Caco-2 (cell line): ENCODE measurements around the gene TASL. TPM values are rescaled to one million over a fixed set of nuclear protein-coding genes. Genes with fewer than 3 reads are reported as not detected.

ENCODE experiments used
- BruUV-seq: library from RNA; stranded (reverse); fragments of 400-500 nt; replicated peaks from 2 replicates; lab custom pipeline; 2021; lab: Mats Ljungman, UMichigan
- CTCF ChIA-PET: fragments of 300-600 bp; sonication (Branson Sonifier 250); formaldehyde crosslinking; loops from one replicate; lab custom pipeline; 2022; ENCODE audit warnings: antibody characterized with exemption; lab: Charles Lee
- POLR2A ChIA-PET: fragments of 300-600 bp; sonication (Branson Sonifier 250); formaldehyde crosslinking; loops from one replicate; lab custom pipeline; 2022; ENCODE audit warnings: antibody characterized with exemption; lab: Charles Lee
- DNase-seq, 2 experiments: peaks; one replicate each; pipeline versions ENCODE4 v3.0.0 to v3.0.0-alpha.2; 2020 to 2022
- H3K27me3 ChIP-seq: replicated peaks from 2 replicates; pipeline ENCODE4 v1.6.0; 2011; ENCODE audit warnings: low read length; ENCODE audit not compliant: control insufficient read depth, insufficient read depth
- H3K36me3 ChIP-seq: 2 replicates; pipeline ENCODE4 v1.5.1; 2011; ENCODE audit warnings: low read length; ENCODE audit not compliant: control insufficient read depth, insufficient read depth
- H3K4me1 ChIP-seq: fragments of 250-450 bp; sonication (Bioruptor Pico); 2 replicates; pipeline ENCODE4 v1.5.1; 2020; ENCODE audit warnings: mild to moderate bottlenecking
- H3K4me3 ChIP-seq: 2 replicates; pipeline ENCODE4 v1.5.1; 2011; ENCODE audit warnings: low read depth, mild to moderate bottlenecking, control low read depth, low read length
- H3K9me3 ChIP-seq: fragments of 250-450 bp; sonication (Bioruptor Pico); 2 replicates; pipeline ENCODE4 v1.5.1; 2020; ENCODE audit warnings: mild to moderate bottlenecking, moderate library complexity
- H3K27ac Mint-ChIP-seq: one replicate; pipeline ENCODE4 v1.8.0; 2022; ENCODE audit warnings: mixed read lengths; ENCODE audit not compliant: unreplicated experiment
- H3K27me3 Mint-ChIP-seq: one replicate; pipeline ENCODE4 v1.8.0; 2022; ENCODE audit warnings: mixed read lengths; ENCODE audit not compliant: insufficient read depth, unreplicated experiment
- H3K36me3 Mint-ChIP-seq: one replicate; pipeline ENCODE4 v1.8.0; 2022; ENCODE audit warnings: mild to moderate bottlenecking, mixed read lengths; ENCODE audit not compliant: insufficient read depth, unreplicated experiment
- H3K4me1 Mint-ChIP-seq: one replicate; pipeline ENCODE4 v1.8.0; 2022; ENCODE audit warnings: low read depth, mixed read lengths; ENCODE audit not compliant: unreplicated experiment
- H3K4me3 Mint-ChIP-seq: one replicate; pipeline ENCODE4 v1.8.0; 2022; ENCODE audit warnings: mild to moderate bottlenecking, moderate library complexity, mixed read lengths; ENCODE audit not compliant: unreplicated experiment
- H3K9me3 Mint-ChIP-seq: one replicate; pipeline ENCODE4 v1.8.0; 2022; ENCODE audit warnings: mixed read lengths; ENCODE audit not compliant: unreplicated experiment
- intact Hi-C: fragments of 100-400 bp; cut with micrococcal nuclease; formaldehyde crosslinking; loops from one replicate; pipeline ENCODE4 v1.10.0; 2022; ENCODE audit not compliant: unreplicated experiment
- total RNA-seq: library from RNA; stranded (reverse); gene quantifications from 2 replicates; pipeline ENCODE4 v1.2.3, GENCODE V29; 2022
- TF ChIP-seq, protein P1 (sequence below), 2 experiments: fragments of 200-600 bp in 1 of 2; IDR thresholded peaks; 1 replicate in 1 of 2; 2 replicates in 1 of 2; pipeline versions ENCODE4 v1.5.1 to v1.8.0; 2011 to 2022; ENCODE audit warnings: antibody characterized with exemption in 1 of 2, control low read depth in 1 of 2, inconsistent platforms in 1 of 2, low read depth in 1 of 2, low read length in 1 of 2, mild to moderate bottlenecking in 1 of 2, moderate library complexity in 1 of 2; ENCODE audit not compliant: insufficient read depth in 1 of 2, severe bottlenecking in 1 of 2, unreplicated experiment in 1 of 2

TASL gene
- total RNA-seq, 1 experiment from 2014 or later: not detected

DNA sequence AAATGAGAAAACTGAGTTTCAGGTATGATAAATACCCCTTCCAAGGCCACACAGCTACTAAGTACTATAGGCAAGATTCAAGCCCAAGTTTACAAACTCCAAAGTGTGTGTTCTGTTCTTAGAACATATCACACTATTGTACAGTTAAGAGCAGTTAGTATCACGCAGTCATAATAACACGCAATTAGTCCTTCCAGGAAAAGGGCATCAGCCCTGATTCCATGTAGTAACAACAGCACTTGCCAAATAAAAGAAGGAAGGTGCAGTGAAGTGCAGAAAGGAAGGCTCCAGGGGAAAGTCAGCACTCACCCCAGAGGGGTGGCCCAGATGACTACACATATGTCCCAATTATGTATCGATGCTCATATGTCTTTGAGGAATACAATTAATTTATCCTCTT lies 4.4 kb downstream of the TASL start:
- DNase-seq: no peak
- Mint-ChIP-seq H3K4me1 (no peaks in the 10 kb centered on the region), H3K27me3 (no peaks in the 10 kb centered on the region), H3K9me3 (no peaks in the 10 kb centered on the region), H3K27ac (no peak overlapping the region), H3K36me3 (peaks cover 6% of the 10 kb centered on the region), H3K4me3 (no peak overlapping the region)
- no peak overlapping the region for H3K4me3 ChIP-seq
- H3K36me3 ChIP-seq: no peaks in the 10 kb centered on the region
- BruUV-seq: no TSS peak
- H3K4me1 ChIP-seq: no peaks in the 10 kb centered on the region
- POLR2A ChIA-PET: no interaction called here
- no peaks in the 10 kb centered on the region for H3K9me3 ChIP-seq
- intact Hi-C loops: no loop called here
- CTCF ChIA-PET: no interaction called here
- H3K27me3 ChIP-seq: no peaks in the 10 kb centered on the region
- TF ChIP-seq, protein P1, sequence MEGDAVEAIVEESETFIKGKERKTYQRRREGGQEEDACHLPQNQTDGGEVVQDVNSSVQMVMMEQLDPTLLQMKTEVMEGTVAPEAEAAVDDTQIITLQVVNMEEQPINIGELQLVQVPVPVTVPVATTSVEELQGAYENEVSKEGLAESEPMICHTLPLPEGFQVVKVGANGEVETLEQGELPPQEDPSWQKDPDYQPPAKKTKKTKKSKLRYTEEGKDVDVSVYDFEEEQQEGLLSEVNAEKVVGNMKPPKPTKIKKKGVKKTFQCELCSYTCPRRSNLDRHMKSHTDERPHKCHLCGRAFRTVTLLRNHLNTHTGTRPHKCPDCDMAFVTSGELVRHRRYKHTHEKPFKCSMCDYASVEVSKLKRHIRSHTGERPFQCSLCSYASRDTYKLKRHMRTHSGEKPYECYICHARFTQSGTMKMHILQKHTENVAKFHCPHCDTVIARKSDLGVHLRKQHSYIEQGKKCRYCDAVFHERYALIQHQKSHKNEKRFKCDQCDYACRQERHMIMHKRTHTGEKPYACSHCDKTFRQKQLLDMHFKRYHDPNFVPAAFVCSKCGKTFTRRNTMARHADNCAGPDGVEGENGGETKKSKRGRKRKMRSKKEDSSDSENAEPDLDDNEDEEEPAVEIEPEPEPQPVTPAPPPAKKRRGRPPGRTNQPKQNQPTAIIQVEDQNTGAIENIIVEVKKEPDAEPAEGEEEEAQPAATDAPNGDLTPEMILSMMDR (IDR thresholded peaks at IDR 0.05; ENCODE audit: insufficient read depth in 1 of 2, low read depth in 1 of 2, low read length in 1 of 2, severe bottlenecking in 1 of 2, unreplicated experiment in 1 of 2): no peak

DNA sequence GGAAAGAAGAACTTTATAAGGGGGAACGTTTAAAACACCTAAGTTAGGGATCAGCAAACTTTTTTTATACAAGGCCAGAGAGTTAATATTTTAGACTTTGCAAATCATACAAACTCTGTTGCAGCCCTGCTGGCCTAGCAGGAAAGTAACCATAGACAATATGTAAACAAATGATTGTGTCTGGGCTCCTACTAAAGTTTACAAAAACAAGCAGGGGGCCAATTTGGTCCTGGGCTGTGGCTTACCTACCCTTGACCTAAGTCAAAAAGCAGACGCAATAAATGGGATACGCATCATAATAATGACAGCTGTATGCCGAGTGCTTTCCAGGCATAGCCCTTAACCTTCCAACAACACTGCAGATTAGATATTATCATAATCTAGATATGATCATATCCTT lies 4.9 kb downstream of the TASL start:
- H3K27ac Mint-ChIP-seq: no peak overlapping the region
- no TSS peak for BruUV-seq
- Histone ChIP-seq H3K9me3 (no peaks in the 10 kb centered on the region), H3K27me3 (no peaks in the 10 kb centered on the region), H3K4me3 (no peak overlapping the region), H3K4me1 (no peaks in the 10 kb centered on the region), H3K36me3 (no peaks in the 10 kb centered on the region)
- no peaks in the 10 kb centered on the region for H3K4me1 Mint-ChIP-seq
- no peaks in the 10 kb centered on the region for H3K27me3 Mint-ChIP-seq
- no peak for DNase-seq
- H3K36me3 Mint-ChIP-seq: peaks cover 6% of the 10 kb centered on the region
- ChIA-PET POLR2A (no interaction called here), CTCF (no interaction called here)
- TF ChIP-seq, protein P1 (IDR thresholded peaks at IDR 0.05; ENCODE audit: insufficient read depth in 1 of 2, low read depth in 1 of 2, low read length in 1 of 2, severe bottlenecking in 1 of 2, unreplicated experiment in 1 of 2): no peak
- no peaks in the 10 kb centered on the region for H3K9me3 Mint-ChIP-seq
- intact Hi-C loops: no loop called here
- H3K4me3 Mint-ChIP-seq: no peak overlapping the region

DNA sequence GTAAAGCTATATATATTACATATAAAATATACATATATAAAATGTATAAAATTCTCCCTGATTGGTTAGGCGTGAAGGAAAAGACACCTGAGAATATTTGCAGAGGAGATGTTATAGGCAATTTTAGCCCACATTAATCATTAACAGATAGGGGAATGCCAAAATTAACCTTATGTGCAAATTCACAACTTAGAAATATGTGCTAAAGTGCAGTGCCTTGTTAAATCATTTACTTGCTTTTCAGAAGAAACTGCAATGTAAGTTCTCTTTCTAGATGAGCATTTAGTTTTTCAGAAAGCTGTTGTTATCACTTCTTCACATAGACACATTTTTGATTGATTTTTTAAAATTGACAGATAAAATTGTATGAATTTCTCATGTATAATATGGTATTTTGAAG lies 5.6 kb downstream of the TASL start:
- H3K27ac Mint-ChIP-seq: no peak overlapping the region
- H3K9me3 ChIP-seq: no peaks in the 10 kb centered on the region
- H3K4me3 Mint-ChIP-seq: no peak overlapping the region
- intact Hi-C loops: no loop called here
- H3K9me3 Mint-ChIP-seq: no peaks in the 10 kb centered on the region
- no peaks in the 10 kb centered on the region for H3K4me1 ChIP-seq
- no peaks in the 10 kb centered on the region for H3K36me3 ChIP-seq
- no peaks in the 10 kb centered on the region for H3K27me3 ChIP-seq
- peaks cover 6% of the 10 kb centered on the region for H3K36me3 Mint-ChIP-seq
- no peaks in the 10 kb centered on the region for H3K4me1 Mint-ChIP-seq
- TF ChIP-seq, protein P1 (IDR thresholded peaks at IDR 0.05; ENCODE audit: insufficient read depth in 1 of 2, low read depth in 1 of 2, low read length in 1 of 2, severe bottlenecking in 1 of 2, unreplicated experiment in 1 of 2): no peak
- no peaks in the 10 kb centered on the region for H3K27me3 Mint-ChIP-seq
- no TSS peak for BruUV-seq
- no peak overlapping the region for H3K4me3 ChIP-seq
- DNase-seq: no peak
- ChIA-PET POLR2A (no interaction called here), CTCF (no interaction called here)
